Testis (tissue), 3 donors: ENCODE results near the gene ANKRD44. TPM values are rescaled to one million over a fixed set of nuclear protein-coding genes. Genes with fewer than 3 reads are reported as not detected.

Source experiments
- DNase-seq: peaks from one replicate; pipeline ENCODE4 v3.0.0-alpha.2; 2019
- H3K27ac ChIP-seq, 2 donors: fragments of 200-600 bp; sonication (generic); one replicate each; pipeline ENCODE4 v1.5.1; 2019
- H3K27me3 ChIP-seq: fragments of 200-600 bp; sonication (generic); one replicate; pipeline ENCODE4 v1.5.1; 2019
- H3K36me3 ChIP-seq: fragments of 200-600 bp; sonication (generic); one replicate; pipeline ENCODE4 v1.5.1; 2017; ENCODE audit warnings: low read depth; ENCODE audit errors: missing control alignments
- H3K4me1 ChIP-seq: fragments of 200-600 bp; sonication (generic); one replicate; pipeline ENCODE4 v1.5.1; 2019
- H3K4me3 ChIP-seq, 2 donors: fragments of 200-600 bp; sonication (generic); one replicate each; pipeline ENCODE4 v1.5.1; 2017 to 2019
- H3K9me3 ChIP-seq: fragments of 200-600 bp; sonication (generic); one replicate; pipeline ENCODE4 v1.5.1; 2017
- CTCF ChIP-seq, 3 experiments: fragments of 450-650 bp in 2 of 3; fragments of 200-600 bp in 1 of 3; sonication (generic) in 1 of 3; IDR thresholded peaks; one replicate each; pipeline ENCODE4 v1.5.1; 2016 to 2019; ENCODE audit warnings: antibody characterized with exemption in 3 of 3, mild to moderate bottlenecking in 2 of 3, moderate library complexity in 1 of 3
- POLR2A ChIP-seq: fragments of 450-650 bp; IDR thresholded peaks from one replicate; pipeline ENCODE4 v1.6.1; 2017; ENCODE audit warnings: antibody characterized with exemption, mild to moderate bottlenecking, moderate library complexity
- WGBS, 2 donors: methylation state at CpG; one replicate each; pipeline ENCODE4 v1.1.5; 2018; 5-methylcytosine and 5-hydroxymethylcytosine counted together
- intact Hi-C: fragments of 100-400 bp; cut with DNase I; formaldehyde crosslinking; loops from one replicate; pipeline ENCODE4 v1.15.1; 2023; ENCODE audit warnings: low total_unique reads
- polyA plus RNA-seq: library from polyadenylated mRNA; stranded (reverse); fragments of 350-450 nt; fragmentation: Illumina TruSeq; extraction: RNeasy Lipid Tissue Mini Kit (QIAGEN cat#74804); gene quantifications from one replicate; pipeline ENCODE4 v1.2.3, GENCODE V29; 2014; ENCODE audit warnings: low read depth, low replicate concordance; ENCODE audit not compliant: insufficient read depth
- total RNA-seq, 2 donors: library from RNA; depleted of rRNA; stranded (reverse); fragments of >200 nt; gene quantifications; one replicate each; pipeline ENCODE4 v1.2.3, GENCODE V29; 2016

ANKRD44 gene
- total and polyA plus RNA-seq, 3 donors from 2014 or later = 11.2 to 14.5 (median 11.5) TPM

- H3K4me1 ChIP-seq = no peaks in the 10 kb centered on the region
- no peak overlapping the region for H3K4me3 ChIP-seq
- intact Hi-C loops = no loop called here
- TF ChIP-seq CTCF (IDR thresholded peaks at IDR 0.05) (no peak), POLR2A (no peak)
- H3K36me3 ChIP-seq = no peaks in the 10 kb centered on the region
- H3K27me3 ChIP-seq = no peaks in the 10 kb centered on the region
- no peak for DNase-seq
- no peaks in the 10 kb centered on the region for H3K9me3 ChIP-seq
- WGBS, 2 donors = 88 to 89% methylated on average over 10 of the region's 10 CpGs
- H3K27ac ChIP-seq = no peak overlapping the region
Measured at GRCh38 chr2:197090742-197091367, 219.7 kb downstream of the ANKRD44 start.

GRCh38 chr2:197089655-197090054 lies 220.9 kb downstream of the ANKRD44 start:
- no peaks in the 10 kb centered on the region for H3K36me3 ChIP-seq
- 77 to 87% methylated on average over 2 of the region's 2 CpGs for WGBS, 2 donors
- no peak for DNase-seq
- H3K27ac ChIP-seq = no peak overlapping the region
- intact Hi-C loops = no loop called here
- H3K4me3 ChIP-seq = no peak overlapping the region
- no peak for TF ChIP-seq CTCF (IDR thresholded peaks at IDR 0.05)
- TF ChIP-seq POLR2A = no peak
- H3K9me3 ChIP-seq = no peaks in the 10 kb centered on the region
- H3K27me3 ChIP-seq = no peaks in the 10 kb centered on the region
- no peaks in the 10 kb centered on the region for H3K4me1 ChIP-seq

- no peak for TF ChIP-seq CTCF (IDR thresholded peaks at IDR 0.05)
- no peak for TF ChIP-seq POLR2A
- no peak for DNase-seq
- Histone ChIP-seq H3K27ac (no peak overlapping the region), H3K9me3 (no peaks in the 10 kb centered on the region), H3K36me3 (no peaks in the 10 kb centered on the region), H3K4me3 (no peak overlapping the region), H3K4me1 (no peaks in the 10 kb centered on the region), H3K27me3 (no peaks in the 10 kb centered on the region)
- intact Hi-C loops = no loop called here
- 63 to 66% methylated on average over 5 of the region's 5 CpGs for WGBS, 2 donors
Measured at GRCh38 chr2:197088694-197089093, 221.9 kb downstream of the ANKRD44 start.

GRCh38 chr2:197086500-197086899 lies 224.1 kb downstream of the ANKRD44 start:
- WGBS, 2 donors = 69 to 77% methylated on average over 4 of the region's 4 CpGs

More at GRCh38 chr2:197086500-197086899, 224.1 kb downstream of the ANKRD44 start:
- intact Hi-C loops = no loop called here
- H3K27me3 ChIP-seq = no peaks in the 10 kb centered on the region
- no peaks in the 10 kb centered on the region for H3K36me3 ChIP-seq
- no peak overlapping the region for H3K4me3 ChIP-seq
- no peak for DNase-seq
- H3K27ac ChIP-seq = no peak overlapping the region
- no peaks in the 10 kb centered on the region for H3K9me3 ChIP-seq
- TF ChIP-seq CTCF (IDR thresholded peaks at IDR 0.05) (no peak), POLR2A (no peak)
- H3K4me1 ChIP-seq = no peaks in the 10 kb centered on the region
